ENCODE results near the gene PPP1R3G.
"Not testable (repeated sequence)": the region's sequence is repeated elsewhere in the genome, so short reads cannot be mapped to it uniquely, and the experiment has no call there.

PPP1R3G gene

GRCh38 chr6:5120011-5120410 is 34.9 kb downstream of the PPP1R3G start:
- DNase-seq (ENCODE audit: low read depth), result no peak

- DNase-seq (ENCODE audit: low read depth), result not testable (repeated sequence)
Observed at GRCh38 chr6:5120543-5120942, 35.4 kb downstream of the PPP1R3G start.

- no peak for DNase-seq (ENCODE audit: low read depth)
Observed at GRCh38 chr6:5121479-5121878, 36.3 kb downstream of the PPP1R3G start.

GRCh38 chr6:5121956-5122355 is 36.8 kb downstream of the PPP1R3G start:
- DNase-seq (ENCODE audit: low read depth), result no peak

GRCh38 chr6:5122504-5123112 is 37.5 kb downstream of the PPP1R3G start:
- DNase-seq (ENCODE audit: low read depth), result no peak

GRCh38 chr6:5123296-5124143 is 38.4 kb downstream of the PPP1R3G start:
- no peak for DNase-seq (ENCODE audit: low read depth)

- DNase-seq (ENCODE audit: low read depth), result no peak
Observed at GRCh38 chr6:5124526-5124925, 39.4 kb downstream of the PPP1R3G start.

GRCh38 chr6:5125152-5126006 is 40.2 kb downstream of the PPP1R3G start:
- DNase-seq (ENCODE audit: low read depth), result no peak

GRCh38 chr6:5126214-5126613 is 41.1 kb downstream of the PPP1R3G start:
- no peak for DNase-seq (ENCODE audit: low read depth)

- DNase-seq (ENCODE audit: low read depth), result no peak
Observed at GRCh38 chr6:5127106-5127687, 42.1 kb downstream of the PPP1R3G start.

GRCh38 chr6:5128351-5128750 is 43.2 kb downstream of the PPP1R3G start:
- DNase-seq (ENCODE audit: low read depth), result no peak

- no peak for DNase-seq (ENCODE audit: low read depth)
Observed at GRCh38 chr6:5130135-5130866, 45.2 kb downstream of the PPP1R3G start.

- no peak for DNase-seq (ENCODE audit: low read depth)
Observed at GRCh38 chr6:5132731-5133130, 47.6 kb downstream of the PPP1R3G start.

- no peak for DNase-seq (ENCODE audit: low read depth)
Observed at GRCh38 chr6:5133943-5134342, 48.8 kb downstream of the PPP1R3G start.

- no peak for DNase-seq (ENCODE audit: low read depth)
Observed at GRCh38 chr6:5135788-5136376, 50.7 kb downstream of the PPP1R3G start.

- no peak for DNase-seq (ENCODE audit: low read depth)
Observed at GRCh38 chr6:5136851-5137250, 51.7 kb downstream of the PPP1R3G start.
